Raji (cell line): ENCODE measurements around the gene ZNF575.
A peak's percentile ranks its signal among the peaks of the same experiment; 100 is the strongest.

ENCODE experiments used
- POLR2A ChIP-seq: IDR thresholded peaks from 2 replicates; pipeline ENCODE4 v1.6.1; 2011; ENCODE audit warnings: low read depth, low read length, control low read depth; ENCODE audit not compliant: insufficient read depth

The ZNF575 gene

DNA sequence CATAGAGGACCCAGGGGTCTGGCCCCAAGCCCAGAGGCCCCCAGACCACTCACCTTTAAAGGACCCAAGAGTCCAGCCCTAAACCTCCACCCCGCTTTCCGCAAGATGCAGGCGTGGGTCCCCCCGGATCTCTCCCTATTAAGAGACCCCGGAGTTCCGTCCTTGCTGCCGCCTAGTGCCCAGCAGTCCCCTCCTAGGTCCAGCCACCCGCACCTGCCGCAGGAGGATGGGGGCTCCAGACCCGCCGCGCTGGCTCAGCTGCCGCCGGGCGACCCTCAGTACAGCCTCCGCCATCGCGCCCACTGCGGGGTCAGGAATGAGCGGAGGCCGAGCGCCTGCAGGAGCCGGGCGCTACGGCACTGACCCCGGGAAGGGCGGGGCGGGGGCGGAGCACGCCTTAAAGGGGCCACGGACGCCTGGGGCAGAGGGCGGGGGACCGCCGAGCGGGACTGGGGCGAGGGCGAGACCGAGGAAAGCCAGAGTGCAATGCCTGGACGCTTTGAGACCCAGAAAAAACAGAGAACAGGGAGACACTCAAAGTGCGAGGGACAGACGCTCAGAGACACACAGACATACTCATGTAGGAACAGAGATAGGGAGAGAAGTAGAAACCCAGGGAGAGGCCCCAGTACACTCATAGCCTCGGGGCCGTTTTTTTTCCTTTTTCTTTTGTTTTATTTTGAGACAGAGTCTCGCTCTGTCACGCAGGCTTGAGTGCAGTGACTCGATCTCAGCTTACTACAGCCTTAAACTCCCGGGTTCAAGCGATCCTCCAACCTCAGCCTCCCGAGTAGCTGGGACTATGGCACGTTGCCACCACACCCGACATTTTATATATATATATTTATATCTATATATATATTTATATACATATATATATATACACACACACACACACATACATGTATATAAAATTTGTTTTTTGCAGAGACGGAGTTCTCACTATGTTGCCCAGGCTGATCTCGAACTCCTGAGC, 5.8 kb upstream of the ZNF575 start, which contains the start of gene ETHE1:
Gene ETHE1 (minus strand): TSS at position 318 of the 976 bp plus-strand sequence. CDS start 24 bp downstream, at position 294.
- TF ChIP-seq POLR2A, result peak; percentile 80

DNA sequence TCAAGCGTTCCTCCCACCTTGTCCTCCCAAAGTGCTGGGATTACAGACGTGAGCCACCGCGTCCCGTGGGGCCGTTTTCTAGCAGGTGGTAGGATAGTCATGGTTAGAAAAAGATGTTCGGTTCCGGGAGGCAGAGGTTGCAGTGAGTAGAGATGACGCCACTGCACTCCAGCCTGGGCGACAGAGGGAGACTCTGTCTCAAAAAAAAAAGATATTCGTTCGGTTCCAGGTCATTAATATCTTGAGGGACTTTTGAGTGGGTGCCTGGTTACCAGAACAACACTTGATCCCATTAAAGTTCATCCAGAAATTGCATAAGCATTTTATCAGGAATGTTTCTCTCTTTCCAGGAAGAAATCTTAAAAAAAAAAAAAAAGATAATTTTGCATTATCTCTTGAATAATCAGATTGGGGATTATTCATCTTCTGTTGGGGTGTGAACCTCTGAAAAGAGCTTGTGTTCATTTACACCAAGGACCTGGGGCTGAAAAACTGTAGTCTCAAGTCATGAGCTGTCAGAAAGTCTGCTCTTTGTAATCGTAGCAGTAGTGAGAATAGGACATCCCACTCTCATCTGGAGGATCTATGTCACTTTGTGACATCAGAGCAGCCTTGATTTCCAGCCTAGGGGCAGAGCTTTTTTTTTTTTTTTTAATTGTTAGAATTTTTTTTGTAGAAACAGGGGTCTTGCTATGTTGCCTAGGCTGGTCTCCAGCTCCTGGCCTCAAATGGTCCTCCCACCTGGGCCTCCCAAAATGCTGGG, 4.9 kb upstream of the ZNF575 start:
- no peak for TF ChIP-seq POLR2A

DNA sequence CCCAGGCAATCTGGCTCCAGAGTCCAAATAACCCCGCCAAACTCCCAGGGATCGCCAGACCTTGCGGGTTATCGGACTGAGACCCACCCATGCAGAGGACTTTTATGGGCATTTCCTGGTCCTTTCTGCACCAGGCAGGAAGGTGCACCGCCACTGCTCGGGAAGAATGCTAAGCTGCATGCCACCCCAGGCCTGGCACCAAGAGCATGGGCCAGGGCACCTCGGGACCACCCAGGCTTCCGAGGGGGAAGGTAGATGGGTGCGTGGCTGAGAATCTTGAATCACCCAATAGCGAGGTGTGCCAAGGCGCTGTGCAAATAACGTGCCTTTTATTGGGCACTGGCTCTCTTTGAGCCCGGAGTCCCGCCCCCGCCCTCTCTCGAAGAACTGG, 422 bp upstream of the ZNF575 start:
- TF ChIP-seq POLR2A, result peak; percentile 44

DNA sequence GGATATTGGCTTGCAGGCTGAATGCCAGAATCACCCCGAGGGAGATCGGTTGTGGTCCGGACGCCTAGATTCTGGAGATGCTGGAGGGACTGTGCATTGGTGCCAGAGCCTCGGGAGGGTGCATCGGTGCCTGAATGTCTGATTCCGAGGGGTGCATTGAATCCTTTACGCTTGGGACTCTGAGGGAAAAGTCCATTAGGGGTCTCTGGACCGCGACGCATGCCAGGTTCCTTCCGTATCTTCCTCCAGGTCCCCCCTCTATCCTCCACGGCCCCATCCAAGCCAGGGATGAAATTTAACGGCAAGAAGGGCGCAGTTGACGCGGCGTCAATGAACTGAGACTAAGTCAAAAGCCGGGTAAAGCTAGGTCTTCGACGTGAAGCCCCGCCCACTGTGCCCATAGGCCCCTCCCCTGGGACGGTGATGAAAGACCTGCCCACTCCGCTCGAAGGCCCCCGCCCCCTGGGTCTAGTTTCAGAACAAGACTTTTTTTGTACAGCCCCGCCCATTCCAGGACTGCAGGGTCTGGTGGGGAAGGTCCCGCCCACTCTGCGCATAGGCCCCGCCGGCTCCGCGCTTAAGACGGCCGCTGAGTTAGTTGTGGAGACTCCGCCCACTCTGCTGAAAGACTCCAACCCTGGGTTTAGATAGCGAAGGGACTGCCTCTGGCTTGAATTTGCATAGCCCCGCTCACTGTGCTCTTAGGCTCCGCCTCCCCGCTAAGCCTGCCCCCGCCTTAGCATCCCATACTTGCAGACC, 737 bp downstream of the ZNF575 start:
- peak; percentile 30; the same call in 1 of the 2 replicates for TF ChIP-seq POLR2A

DNA sequence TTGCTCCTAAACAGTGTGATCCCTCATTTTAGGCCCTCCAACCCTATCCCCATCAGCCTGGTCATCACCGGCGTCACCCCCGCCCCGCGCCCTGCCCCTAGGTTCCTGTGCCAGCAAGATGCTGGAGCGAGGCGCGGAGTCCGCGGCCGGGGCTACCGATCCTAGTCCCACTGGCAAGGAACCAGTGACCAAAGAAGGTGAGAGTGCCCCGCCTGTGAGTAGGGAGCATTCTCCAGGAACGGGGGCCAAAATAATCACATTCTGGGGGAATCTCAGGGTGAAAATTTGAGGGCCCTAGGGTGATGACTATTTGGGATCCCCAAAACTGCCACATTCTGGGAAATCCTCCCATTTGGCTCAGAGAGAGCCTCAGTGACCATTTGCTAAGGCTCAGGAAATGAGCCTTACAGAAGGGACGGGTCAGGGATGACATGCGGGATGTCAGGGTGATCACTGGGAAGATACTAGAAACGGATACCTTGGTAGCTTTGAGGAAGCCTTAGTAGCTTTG, 1.4 kb downstream of the ZNF575 start:
- TF ChIP-seq POLR2A, result no peak

DNA sequence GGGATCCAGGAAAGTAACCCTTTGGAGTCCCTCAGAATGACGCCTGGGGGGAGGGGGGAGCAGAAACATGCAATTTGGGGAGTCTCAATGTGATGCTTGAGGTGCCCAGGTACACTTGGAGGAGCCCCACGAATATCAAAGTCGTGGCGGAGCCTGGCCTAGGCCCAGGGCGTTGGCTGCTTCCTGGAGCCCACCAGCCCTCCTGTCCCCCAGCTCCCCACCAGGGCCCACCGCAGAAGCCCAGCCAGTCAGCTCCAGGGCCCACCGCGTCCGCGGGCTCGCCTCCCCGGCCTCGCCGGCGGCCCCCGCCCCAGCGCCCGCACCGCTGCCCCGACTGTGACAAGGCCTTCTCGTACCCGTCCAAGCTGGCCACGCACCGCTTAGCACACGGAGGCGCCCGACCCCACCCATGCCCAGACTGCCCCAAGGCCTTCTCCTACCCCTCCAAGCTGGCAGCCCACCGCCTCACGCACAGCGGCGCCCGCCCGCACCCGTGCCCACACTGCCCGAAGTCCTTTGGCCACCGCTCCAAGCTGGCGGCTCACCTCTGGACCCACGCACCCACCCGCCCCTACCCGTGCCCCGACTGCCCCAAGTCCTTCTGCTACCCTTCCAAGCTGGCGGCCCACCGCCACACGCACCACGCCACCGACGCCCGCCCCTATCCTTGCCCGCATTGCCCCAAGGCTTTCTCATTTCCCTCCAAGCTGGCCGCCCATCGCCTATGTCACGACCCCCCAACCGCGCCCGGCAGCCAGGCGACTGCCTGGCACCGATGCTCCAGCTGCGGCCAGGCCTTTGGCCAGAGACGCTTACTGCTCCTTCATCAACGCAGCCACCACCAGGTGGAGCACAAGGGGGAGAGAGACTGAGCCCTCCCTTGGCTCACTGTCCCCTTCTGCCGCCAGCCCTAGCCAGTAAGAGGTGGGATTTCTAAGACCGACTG, 2.1 kb downstream of the ZNF575 start:
- TF ChIP-seq POLR2A, result no peak

DNA sequence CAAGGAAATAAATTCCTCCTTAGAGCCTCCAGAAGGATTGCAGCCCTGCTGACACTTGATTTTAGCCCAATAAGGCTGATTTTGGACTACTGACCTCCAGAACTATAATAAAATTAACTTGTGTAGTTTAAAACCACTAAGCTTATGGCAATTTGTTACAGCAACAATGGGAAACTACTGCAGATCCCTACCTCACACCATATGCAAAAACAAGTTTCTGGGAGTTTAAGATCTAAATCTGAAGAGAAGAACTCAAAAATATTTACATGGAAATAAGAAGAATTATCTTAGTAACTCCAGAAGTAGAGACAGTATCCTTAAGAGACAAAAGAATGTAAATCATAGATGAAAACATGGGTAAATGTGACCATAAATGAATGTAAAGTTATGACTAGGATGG, 5.9 kb downstream of the ZNF575 start:
- no peak for TF ChIP-seq POLR2A

DNA sequence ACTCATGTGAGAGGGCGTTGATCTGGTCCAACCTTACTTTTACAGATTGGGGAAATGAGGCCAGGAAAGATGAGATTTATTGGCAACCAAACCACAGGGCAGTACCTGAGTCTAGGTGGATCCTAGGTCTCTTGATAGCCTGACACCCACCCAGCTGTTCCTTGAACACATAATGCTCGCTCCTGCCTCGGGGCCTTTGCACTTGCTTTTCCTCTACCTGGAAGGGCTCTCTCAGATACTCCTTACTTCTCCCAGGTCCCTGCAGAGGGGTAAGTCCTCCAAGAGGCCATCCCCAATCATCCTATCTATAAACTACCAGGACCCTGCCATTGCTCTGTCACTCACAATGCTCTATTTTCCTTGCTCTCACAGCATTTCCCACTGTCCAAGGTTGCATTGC, 7.4 kb downstream of the ZNF575 start:
- no peak for TF ChIP-seq POLR2A

DNA sequence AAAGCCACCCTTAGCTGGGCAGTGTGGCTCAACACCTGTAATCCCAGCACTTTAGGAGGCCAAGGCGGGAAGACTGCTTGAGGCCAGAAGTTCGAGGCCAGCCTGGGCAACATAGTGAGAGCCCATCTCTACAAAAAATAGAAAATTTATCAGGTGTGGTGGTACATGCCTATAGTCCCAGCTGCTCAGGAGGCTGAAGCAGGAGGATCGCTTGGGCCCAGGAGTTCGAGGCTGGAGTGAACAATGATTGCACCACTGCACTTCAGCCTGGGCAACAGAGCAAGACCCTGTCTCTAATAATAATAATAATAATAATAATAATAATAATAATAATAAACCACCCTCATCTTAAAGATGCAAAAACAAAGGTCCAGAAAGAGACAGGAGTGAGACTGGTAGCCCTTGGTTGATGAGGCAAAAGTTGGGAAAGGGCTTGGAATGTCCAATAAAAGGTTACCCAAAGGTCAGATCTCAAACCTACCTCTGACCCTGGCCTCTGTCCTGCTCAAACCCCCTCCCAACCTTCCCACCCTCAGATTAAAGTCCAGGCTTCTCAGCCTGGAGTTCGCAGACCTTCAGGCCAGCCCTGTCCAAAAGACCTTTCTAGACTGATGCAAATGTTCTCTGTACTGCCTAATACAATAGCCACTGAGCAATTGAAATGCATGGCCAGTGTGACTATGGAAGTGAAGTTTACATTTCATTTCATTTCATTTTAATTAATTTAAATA, 9.1 kb downstream of the ZNF575 start:
- no peak for TF ChIP-seq POLR2A

DNA sequence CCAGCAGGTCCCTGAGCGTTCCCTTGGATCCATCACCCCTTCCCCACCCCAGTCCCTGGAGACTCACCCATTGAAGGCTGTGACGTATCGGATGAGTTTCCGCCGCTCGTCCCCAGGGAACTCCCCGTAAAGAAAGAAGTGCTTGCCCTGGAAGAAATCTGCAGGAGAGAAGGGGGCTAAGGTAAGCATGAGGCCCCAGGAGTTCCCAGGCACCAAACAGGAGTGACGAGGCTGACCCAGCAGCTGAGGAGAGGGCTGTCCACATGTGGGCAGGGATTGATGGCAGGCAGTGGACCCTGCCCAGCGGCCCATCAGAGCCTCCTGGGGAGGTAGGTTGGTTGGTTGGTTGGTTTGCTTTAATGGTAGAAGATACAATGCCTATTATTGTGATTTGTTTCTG, 11.1 kb downstream of the ZNF575 start:
- TF ChIP-seq POLR2A, result no peak

DNA sequence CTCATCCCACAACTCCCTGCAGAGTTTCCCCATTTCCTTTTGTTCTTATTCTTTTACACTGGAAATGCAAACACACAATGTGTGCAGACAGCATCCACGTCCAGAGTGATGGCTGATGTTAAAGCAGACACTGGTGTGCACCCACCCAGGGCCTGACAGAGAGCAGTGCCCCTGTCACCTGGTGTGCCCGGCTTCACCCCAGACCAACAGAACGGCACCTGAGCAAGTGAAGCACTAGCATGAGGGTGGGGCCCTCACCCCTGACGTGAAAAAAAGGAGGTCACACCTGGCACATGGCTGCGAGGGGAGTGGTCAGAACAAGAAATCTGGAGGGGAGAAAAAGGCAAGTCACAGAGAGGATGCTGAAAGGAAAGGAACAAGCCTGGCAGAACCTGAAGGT, 12.3 kb downstream of the ZNF575 start:
- no peak for TF ChIP-seq POLR2A

DNA sequence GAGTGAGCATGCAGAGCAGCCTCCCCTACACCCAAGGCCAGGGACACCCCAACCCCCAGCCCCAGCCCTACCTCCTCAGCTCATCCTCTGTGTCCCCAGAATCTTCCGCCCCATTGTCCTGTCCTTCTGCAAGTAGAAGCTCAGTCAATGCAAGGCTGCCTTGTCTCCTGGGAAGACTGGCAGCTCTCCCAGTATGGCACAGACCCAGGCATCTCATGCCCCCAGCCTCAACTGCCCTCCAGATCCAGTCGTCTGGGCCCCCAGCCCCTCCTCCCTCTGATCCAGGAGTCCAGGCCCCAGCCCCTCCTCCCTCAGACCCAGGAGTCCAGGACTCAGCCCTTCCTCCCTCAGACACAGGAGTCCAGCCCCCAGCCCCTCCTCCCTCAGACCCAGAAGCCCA, 13.0 kb downstream of the ZNF575 start:
- no peak for TF ChIP-seq POLR2A

DNA sequence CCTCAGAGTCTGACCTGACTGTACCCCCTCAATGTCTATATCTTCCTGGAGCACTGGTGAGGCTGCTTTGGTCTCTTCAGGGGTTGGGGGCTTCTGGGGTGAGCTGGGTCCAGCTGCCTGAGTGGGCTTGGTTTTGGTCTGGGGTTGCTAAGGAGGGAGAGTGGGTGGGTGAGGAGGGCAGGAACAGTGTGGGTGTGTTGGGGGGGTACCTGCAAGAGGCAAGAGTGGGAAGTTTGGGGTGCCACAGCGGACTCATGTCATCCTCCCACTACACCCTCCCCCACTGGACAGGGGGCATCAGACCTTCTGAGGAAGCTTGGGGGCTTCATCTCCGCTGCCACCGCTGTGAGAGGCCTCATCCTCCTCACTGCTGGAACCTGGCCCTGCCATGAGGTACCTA, 13.6 kb downstream of the ZNF575 start:
- TF ChIP-seq POLR2A, result no peak

DNA sequence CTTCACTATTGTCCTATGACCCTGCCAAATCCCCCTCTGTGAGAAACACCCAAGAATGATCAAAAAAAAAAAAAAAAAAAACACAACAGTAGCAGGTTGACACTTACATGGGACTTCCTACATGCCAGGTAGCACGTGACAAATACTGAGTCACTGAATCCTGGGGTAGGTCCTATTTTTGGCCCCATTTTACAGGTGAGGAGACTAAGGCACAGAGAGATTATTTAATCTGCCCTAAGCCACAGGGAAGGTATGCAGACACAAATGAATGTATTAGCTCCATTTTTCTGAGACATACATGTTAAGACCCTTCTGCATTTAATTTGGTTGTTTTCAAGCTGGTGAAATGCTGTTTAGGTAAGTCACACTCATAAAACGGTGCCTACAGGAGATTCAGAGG, 15.7 kb downstream of the ZNF575 start:
- no peak for TF ChIP-seq POLR2A
